ENCODE results near the gene PTPRG. TPM values are rescaled to one million over a fixed set of nuclear protein-coding genes. Genes with fewer than 3 reads are reported as not detected.

Gene PTPRG
- polyA plus RNA-seq, 3 donors, result not detected

GRCh38 chr3:62318365-62318751 is 757.0 kb downstream of the PTPRG start:
- DNase-seq, result no peak
- Histone ChIP-seq H2AFZ (ENCODE audit: insufficient read depth, low read depth, low read length, poor library complexity, severe bottlenecking) (peak overlapping the region; percentile 82), H3K27ac (ENCODE audit: low read depth in 1 of 2, low read length in 2 of 2) (peak overlapping the region in 1 of 2 donors; percentile 60), H3K9me3 (replicated peaks in 1 of 2; ENCODE audit: control insufficient read depth in 1 of 2, insufficient read depth in 1 of 2, low read length in 2 of 2) (peaks cover 10 to 18% of the 10 kb centered on the region in 2 donors), H4K20me1 (ENCODE audit: insufficient read depth, low read length) (no peaks in the 10 kb centered on the region), H3K4me2 (replicated peaks; ENCODE audit: extremely low read depth, low read length, poor library complexity, severe bottlenecking) (peak overlapping the region; percentile 80), H3K27me3 (ENCODE audit: control insufficient read depth in 2 of 2, insufficient read depth in 2 of 2, low read length in 2 of 2) (peaks cover 7 to 24% of the 10 kb centered on the region in 2 donors), H3K4me1 (ENCODE audit: control insufficient read depth in 1 of 2, insufficient read depth in 2 of 2, low read length in 2 of 2) (peaks cover 10 to 16% of the 10 kb centered on the region in 2 donors), H3K79me2 (ENCODE audit: insufficient read depth, low read length) (no peaks in the 10 kb centered on the region), H3K4me3 (replicated peaks in 1 of 3; ENCODE audit: low read depth in 2 of 3, low read length in 3 of 3) (peak overlapping the region; percentile 53 to 84 (median 56)), H3K9ac (ENCODE audit: insufficient read depth, low read length, poor library complexity, severe bottlenecking) (peak overlapping the region; percentile 55), H3K36me3 (replicated peaks in 1 of 2; ENCODE audit: control insufficient read depth in 1 of 2, insufficient read depth in 2 of 2, low read length in 2 of 2) (no peaks in the 10 kb centered on the region)
- peaks cover 6 to 21% (median 15%) of the 10 kb centered on the region in 7 donors for H3K9me3 Mint-ChIP-seq
- H3K36me3 Mint-ChIP-seq, result peaks cover 2 to 4% of the 10 kb centered on the region in 2 donors
- peak overlapping the region in 5 of 7 donors; percentile 46 to 97 (median 88) for H3K27ac Mint-ChIP-seq
- intact Hi-C loops (cut with micrococcal nuclease), result no loop called here
- peaks cover 16 to 23% (median 17%) of the 10 kb centered on the region in 3 donors for H3K27me3 Mint-ChIP-seq (ENCODE audit: low read depth in 3 of 3)
- no peak for TF ChIP-seq CTCF (IDR thresholded peaks at IDR 0.05)
- H3K4me3 Mint-ChIP-seq, result peak overlapping the region; percentile 91 to 98
- WGBS (ENCODE audit: insufficient coverage), result 46% methylated on average over 12 of the region's 12 CpGs
- H3K4me1 Mint-ChIP-seq, result peaks cover 14% of the 10 kb centered on the region

- Mint-ChIP-seq H3K27me3 (ENCODE audit: low read depth in 3 of 3) (peaks cover 16 to 23% (median 17%) of the 10 kb centered on the region in 3 donors), H3K9me3 (peaks cover 6 to 21% (median 15%) of the 10 kb centered on the region in 7 donors), H3K4me1 (peaks cover 14% of the 10 kb centered on the region), H3K4me3 (peak overlapping the region; percentile 91 to 98), H3K36me3 (peaks cover 2 to 8% of the 10 kb centered on the region in 2 donors), H3K27ac (peak overlapping the region; percentile 77 to 97 (median 85))
- Histone ChIP-seq H4K20me1 (ENCODE audit: insufficient read depth, low read length) (no peaks in the 10 kb centered on the region), H3K27me3 (ENCODE audit: control insufficient read depth in 2 of 2, insufficient read depth in 2 of 2, low read length in 2 of 2) (peaks cover 7 to 24% of the 10 kb centered on the region in 2 donors), H3K9me3 (replicated peaks in 1 of 2; ENCODE audit: control insufficient read depth in 1 of 2, insufficient read depth in 1 of 2, low read length in 2 of 2) (peaks cover 10 to 18% of the 10 kb centered on the region in 2 donors), H3K9ac (ENCODE audit: insufficient read depth, low read length, poor library complexity, severe bottlenecking) (peak overlapping the region; percentile 55), H3K4me1 (ENCODE audit: control insufficient read depth in 1 of 2, insufficient read depth in 2 of 2, low read length in 2 of 2) (peaks cover 10 to 16% of the 10 kb centered on the region in 2 donors), H3K79me2 (ENCODE audit: insufficient read depth, low read length) (no peaks in the 10 kb centered on the region), H3K4me2 (replicated peaks; ENCODE audit: extremely low read depth, low read length, poor library complexity, severe bottlenecking) (peak overlapping the region; percentile 80), H3K27ac (ENCODE audit: low read depth in 1 of 2, low read length in 2 of 2) (peak overlapping the region; percentile 40 to 60), H3K36me3 (replicated peaks in 1 of 2; ENCODE audit: control insufficient read depth in 1 of 2, insufficient read depth in 2 of 2, low read length in 2 of 2) (no peaks in the 10 kb centered on the region), H2AFZ (ENCODE audit: insufficient read depth, low read depth, low read length, poor library complexity, severe bottlenecking) (peak overlapping the region; percentile 82), H3K4me3 (replicated peaks in 1 of 3; ENCODE audit: low read depth in 2 of 3, low read length in 3 of 3) (peak overlapping the region; percentile 53 to 84 (median 56))
- TF ChIP-seq CTCF (IDR thresholded peaks at IDR 0.05), result no peak
- DNase-seq, result peak; percentile 68 to 75 (median 73)
- intact Hi-C loops (cut with micrococcal nuclease), result no loop called here
- 3% methylated on average over 59 of the region's 60 CpGs for WGBS (ENCODE audit: insufficient coverage)
These were observed 757.6 kb downstream of the PTPRG start for GRCh38 chr3:62318752-62319569.
